H9 (cell line): ENCODE data around the gene GPR141. TPM values are rescaled to one million over a fixed set of nuclear protein-coding genes. Genes with fewer than 3 reads are reported as not detected.

Experiments
- DNase-seq: peaks from one replicate; pipeline ENCODE4 v3.0.0-alpha.2; 2017
- H2AFZ ChIP-seq: one replicate; pipeline ENCODE4 v1.6.1; 2013; ENCODE audit warnings: mild to moderate bottlenecking, low read length, control low read depth, moderate library complexity
- H2AK5ac ChIP-seq: 2 replicates; pipeline ENCODE4 v1.6.1; 2013; ENCODE audit warnings: low read length, control low read depth, mixed read lengths; ENCODE audit not compliant: insufficient read length
- H2BK120ac ChIP-seq: one replicate; pipeline ENCODE4 v1.6.1; 2013; ENCODE audit warnings: low read depth, mild to moderate bottlenecking, low read length, control low read depth, inconsistent platforms; ENCODE audit not compliant: poor library complexity, severe bottlenecking
- H2BK12ac ChIP-seq: 2 replicates; pipeline ENCODE4 v1.6.1; 2013; ENCODE audit warnings: low read length, control low read depth, mixed read lengths, low read depth; ENCODE audit not compliant: insufficient read length
- H2BK15ac ChIP-seq: 2 replicates; pipeline ENCODE4 v1.6.1; 2013; ENCODE audit warnings: low read depth, low read length, control low read depth
- H2BK20ac ChIP-seq: one replicate; pipeline ENCODE4 v1.6.1; 2013; ENCODE audit warnings: low read depth, mild to moderate bottlenecking, low read length, control low read depth, inconsistent platforms; ENCODE audit not compliant: poor library complexity, severe bottlenecking
- H2BK5ac ChIP-seq: 2 replicates; pipeline ENCODE4 v1.6.1; 2013; ENCODE audit warnings: low read length, control low read depth, mixed read lengths; ENCODE audit not compliant: insufficient read length
- H3K14ac ChIP-seq: 2 replicates; pipeline ENCODE4 v1.6.1; 2013; ENCODE audit warnings: low read length, control low read depth; ENCODE audit not compliant: insufficient read depth
- H3K18ac ChIP-seq: 2 replicates; pipeline ENCODE4 v1.6.1; 2013; ENCODE audit warnings: low read depth, mild to moderate bottlenecking, mixed read lengths, low read length, control low read depth; ENCODE audit not compliant: insufficient read length
- H3K23ac ChIP-seq: 2 replicates; pipeline ENCODE4 v1.6.1; 2013; ENCODE audit warnings: low read length, control low read depth, mixed read lengths, low read depth; ENCODE audit not compliant: insufficient read length
- H3K23me2 ChIP-seq: 2 replicates; pipeline ENCODE4 v1.6.1; 2013; ENCODE audit warnings: low read depth, mild to moderate bottlenecking, mixed read lengths, low read length, control low read depth; ENCODE audit not compliant: insufficient read length, poor library complexity, severe bottlenecking
- H3K27ac ChIP-seq: 2 replicates; pipeline ENCODE4 v1.5.1; 2013; ENCODE audit warnings: low read length, control low read depth, mixed read lengths, low read depth; ENCODE audit not compliant: insufficient read length
- H3K27me3 ChIP-seq: 2 replicates; pipeline ENCODE4 v1.6.1; 2013; ENCODE audit warnings: low read length, control low read depth, inconsistent platforms; ENCODE audit not compliant: insufficient read depth
- H3K4ac ChIP-seq: 2 replicates; pipeline ENCODE4 v1.6.1; 2013; ENCODE audit warnings: low read depth, mild to moderate bottlenecking, control low read depth, inconsistent platforms, low read length, moderate library complexity
- H3K4me1 ChIP-seq: 2 replicates; pipeline ENCODE4 v1.6.1; 2013; ENCODE audit warnings: low read length, control low read depth, inconsistent platforms; ENCODE audit not compliant: insufficient read depth
- H3K4me2 ChIP-seq: 2 replicates; pipeline ENCODE4 v1.6.1; 2013; ENCODE audit warnings: low read length, control low read depth, mixed read lengths; ENCODE audit not compliant: insufficient read length, insufficient read depth
- H3K56ac ChIP-seq: 2 replicates; pipeline ENCODE4 v1.6.1; 2013; ENCODE audit warnings: low read depth, mild to moderate bottlenecking, mixed read lengths, low read length, control low read depth; ENCODE audit not compliant: insufficient read length
- H3K79me1 ChIP-seq: 2 replicates; pipeline ENCODE4 v1.6.1; 2013; ENCODE audit warnings: low read depth, mild to moderate bottlenecking, moderate library complexity, low read length, control low read depth, inconsistent platforms; ENCODE audit not compliant: insufficient read depth, poor library complexity, severe bottlenecking
- H3K79me2 ChIP-seq: 2 replicates; pipeline ENCODE4 v1.6.1; 2013; ENCODE audit warnings: low read length, control low read depth, inconsistent platforms; ENCODE audit not compliant: insufficient read depth
- H3K9ac ChIP-seq: 2 replicates; pipeline ENCODE4 v1.6.1; 2013; ENCODE audit warnings: low read length, control low read depth, mixed read lengths; ENCODE audit not compliant: insufficient read length; ENCODE audit errors: extremely low read depth
- H3K9me3 ChIP-seq: one replicate; pipeline ENCODE4 v1.6.1; 2013; ENCODE audit warnings: low read depth, low read length, inconsistent platforms; ENCODE audit not compliant: control insufficient read depth
- H3T11ph ChIP-seq: one replicate; pipeline ENCODE4 v1.6.1; 2013; ENCODE audit warnings: mild to moderate bottlenecking, low read length, control low read depth, inconsistent platforms
- H4K20me1 ChIP-seq: one replicate; pipeline ENCODE4 v1.6.1; 2013; ENCODE audit not compliant: control insufficient read depth, insufficient read length, insufficient read depth
- H4K5ac ChIP-seq: 2 replicates; pipeline ENCODE4 v1.6.1; 2013; ENCODE audit warnings: low read depth, mild to moderate bottlenecking, mixed read lengths, low read length, control low read depth; ENCODE audit not compliant: insufficient read length
- H4K8ac ChIP-seq: replicated peaks from 2 replicates; pipeline ENCODE4 v1.6.1; 2013; ENCODE audit warnings: low read length, control low read depth, mixed read lengths, low read depth; ENCODE audit not compliant: insufficient read length
- H4K91ac ChIP-seq: 2 replicates; pipeline ENCODE4 v1.6.1; 2013; ENCODE audit warnings: low read depth, mild to moderate bottlenecking, moderate library complexity, mixed read lengths, low read length, control low read depth; ENCODE audit not compliant: insufficient read length
- H3K27ac Mint-ChIP-seq, 3 experiments: 2 replicates in 2 of 3; 3 replicates in 1 of 3; pipeline ENCODE4 v1.8.0; 2020 to 2021; ENCODE audit warnings: mixed read lengths in 3 of 3, mild to moderate bottlenecking in 1 of 3, moderate library complexity in 1 of 3
- H3K27me3 Mint-ChIP-seq: 2 replicates; pipeline ENCODE4 v1.8.0; 2021; ENCODE audit warnings: low read depth, mild to moderate bottlenecking, moderate library complexity, mixed read lengths
- H3K36me3 Mint-ChIP-seq, 3 experiments: 2 replicates in 2 of 3; 3 replicates in 1 of 3; pipeline ENCODE4 v1.8.0; 2020 to 2021; ENCODE audit warnings: low read depth in 3 of 3, mixed read lengths in 3 of 3; ENCODE audit not compliant: insufficient read depth in 1 of 3
- H3K4me1 Mint-ChIP-seq, 2 experiments: 2 replicates each; pipeline ENCODE4 v1.8.0; 2020; ENCODE audit warnings: mixed read lengths in 2 of 2
- H3K4me3 Mint-ChIP-seq, 2 experiments: 2 replicates in 1 of 2; 3 replicates in 1 of 2; pipeline ENCODE4 v1.8.0; 2020 to 2021; ENCODE audit warnings: mild to moderate bottlenecking in 2 of 2, mixed read lengths in 2 of 2, moderate library complexity in 1 of 2
- H3K9me3 Mint-ChIP-seq, 2 experiments: 2 replicates in 1 of 2; 3 replicates in 1 of 2; pipeline ENCODE4 v1.8.0; 2020; ENCODE audit warnings: mild to moderate bottlenecking in 2 of 2, mixed read lengths in 2 of 2, moderate library complexity in 1 of 2
- CTCF ChIP-seq: fragments of 200-600 bp; sonication (generic); conservative IDR thresholded peaks from 3 replicates; pipeline ENCODE4 v1.8.0; 2021; ENCODE audit warnings: antibody characterized with exemption, mild to moderate bottlenecking
- WGBS: extraction: QIAGEN DNeasy Blood & Tissue Kit; methylation state at CpG from one replicate; pipeline ENCODE4 v1.1.7; 2013; ENCODE audit warnings: missing lambda C conversion rate, low lambda C conversion rate, mixed read lengths; ENCODE audit not compliant: insufficient read length; ENCODE audit errors: extremely low coverage; 5-methylcytosine and 5-hydroxymethylcytosine counted together
- total RNA-seq: library from RNA; stranded (reverse); gene quantifications from 2 replicates; pipeline ENCODE4 v1.2.1, GENCODE V29; 2021

GPR141 gene
- total RNA-seq, 1 experiment from 2014 or later: 0.50 TPM

- no peak overlapping the region for H3T11ph ChIP-seq
- no peak overlapping the region for H3K4me2 ChIP-seq
- no peak overlapping the region for H2BK5ac ChIP-seq
- no peaks in the 10 kb centered on the region for H4K20me1 ChIP-seq
- H3K79me1 ChIP-seq: no peaks in the 10 kb centered on the region
- no peak overlapping the region for H3K9ac ChIP-seq
- H3K4ac ChIP-seq: no peak overlapping the region
- Mint-ChIP-seq H3K27me3 (peaks cover 1% of the 10 kb centered on the region; the same call in 1 of the 2 replicates), H3K4me1 (no peaks in the 10 kb centered on the region), H3K27ac (no peak overlapping the region), H3K9me3 (peaks cover 25 to 33% of the 10 kb centered on the region in 2 experiments), H3K4me3 (no peak overlapping the region), H3K36me3 (peaks cover 7 to 23% (median 16%) of the 10 kb centered on the region in 3 experiments; a peak in 6 of 7 replicates)
- DNase-seq: no peak
- no peak overlapping the region for H3K56ac ChIP-seq
- no peaks in the 10 kb centered on the region for H3K9me3 ChIP-seq
- no peak overlapping the region for H3K27ac ChIP-seq
- H2AK5ac ChIP-seq: no peak overlapping the region
- H3K23me2 ChIP-seq: no peaks in the 10 kb centered on the region
- no peak overlapping the region for H3K18ac ChIP-seq
- TF ChIP-seq CTCF: no peak
- no peak overlapping the region for H2BK12ac ChIP-seq
- H2BK15ac ChIP-seq: no peak overlapping the region
- WGBS: 100% methylated on average over 1 of the region's 1 CpG
- no peaks in the 10 kb centered on the region for H3K27me3 ChIP-seq
- H2BK20ac ChIP-seq: peak overlapping the region; percentile 11
- no peak overlapping the region for H4K8ac ChIP-seq
- H4K5ac ChIP-seq: no peak overlapping the region
- no peak overlapping the region for H4K91ac ChIP-seq
- H2AFZ ChIP-seq: no peak overlapping the region
- no peaks in the 10 kb centered on the region for H3K79me2 ChIP-seq
- no peaks in the 10 kb centered on the region for H3K4me1 ChIP-seq
- H3K23ac ChIP-seq: no peak overlapping the region
- no peak overlapping the region for H3K14ac ChIP-seq
- no peak overlapping the region for H2BK120ac ChIP-seq
These were observed 88.2 kb downstream of the GPR141 start for GRCh38 chr7:37771801-37772200.
